Suprapubic skin (tissue), 4 donors: ENCODE measurements around the gene CAMK2D.

Experiments used
- EP300 ChIP-seq: sonication (generic); formaldehyde crosslinking; IDR thresholded peaks from one replicate; pipeline ENCODE4 v1.6.1; 2017; ENCODE audit warnings: antibody characterized with exemption
- POLR2A ChIP-seq, 2 donors: fragments of 450-650 bp; IDR thresholded peaks; one replicate each; pipeline ENCODE4 v1.6.1; 2017; ENCODE audit warnings: antibody characterized with exemption in 2 of 2, mild to moderate bottlenecking in 2 of 2, moderate library complexity in 2 of 2
- POLR2AphosphoS5 ChIP-seq, 3 donors: sonication (generic); formaldehyde crosslinking; IDR thresholded peaks; one replicate each; pipeline ENCODE4 v1.6.1; 2017; ENCODE audit warnings: antibody characterized with exemption in 3 of 3
- TF ChIP-seq, protein P1 (sequence below), 2 donors: fragments of 200-600 bp in 1 of 2; fragments of 450-650 bp in 1 of 2; sonication (generic) in 1 of 2; IDR thresholded peaks; one replicate each; pipeline ENCODE4 v1.5.1; 2016 to 2019; ENCODE audit warnings: antibody characterized with exemption in 2 of 2, mild to moderate bottlenecking in 1 of 2, moderate library complexity in 1 of 2

DNA sequence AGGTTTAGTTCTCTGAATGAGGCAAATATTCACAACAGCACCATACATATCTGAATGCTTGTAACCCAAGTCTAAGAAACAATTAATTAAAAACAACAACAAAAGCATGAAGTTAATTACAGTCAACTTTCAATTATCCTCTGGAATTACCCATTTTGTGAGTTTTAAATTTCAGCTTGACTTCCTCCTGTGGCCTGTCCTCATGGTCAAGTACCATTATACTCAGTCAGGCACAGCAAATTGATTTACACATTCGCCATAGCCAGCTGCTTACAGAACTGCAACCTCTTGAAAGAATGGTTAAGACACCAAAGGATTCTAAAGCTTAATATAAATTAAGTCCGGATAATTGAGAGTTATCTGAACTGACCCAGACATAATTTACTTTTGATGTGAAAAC is 306.5 kb downstream of the CAMK2D start:
- TF ChIP-seq, protein P1, sequence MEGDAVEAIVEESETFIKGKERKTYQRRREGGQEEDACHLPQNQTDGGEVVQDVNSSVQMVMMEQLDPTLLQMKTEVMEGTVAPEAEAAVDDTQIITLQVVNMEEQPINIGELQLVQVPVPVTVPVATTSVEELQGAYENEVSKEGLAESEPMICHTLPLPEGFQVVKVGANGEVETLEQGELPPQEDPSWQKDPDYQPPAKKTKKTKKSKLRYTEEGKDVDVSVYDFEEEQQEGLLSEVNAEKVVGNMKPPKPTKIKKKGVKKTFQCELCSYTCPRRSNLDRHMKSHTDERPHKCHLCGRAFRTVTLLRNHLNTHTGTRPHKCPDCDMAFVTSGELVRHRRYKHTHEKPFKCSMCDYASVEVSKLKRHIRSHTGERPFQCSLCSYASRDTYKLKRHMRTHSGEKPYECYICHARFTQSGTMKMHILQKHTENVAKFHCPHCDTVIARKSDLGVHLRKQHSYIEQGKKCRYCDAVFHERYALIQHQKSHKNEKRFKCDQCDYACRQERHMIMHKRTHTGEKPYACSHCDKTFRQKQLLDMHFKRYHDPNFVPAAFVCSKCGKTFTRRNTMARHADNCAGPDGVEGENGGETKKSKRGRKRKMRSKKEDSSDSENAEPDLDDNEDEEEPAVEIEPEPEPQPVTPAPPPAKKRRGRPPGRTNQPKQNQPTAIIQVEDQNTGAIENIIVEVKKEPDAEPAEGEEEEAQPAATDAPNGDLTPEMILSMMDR (IDR thresholded peaks at IDR 0.05), result no peak
- TF ChIP-seq POLR2A (IDR thresholded peaks at IDR 0.05) (no peak), POLR2AphosphoS5 (IDR thresholded peaks at IDR 0.05) (no peak), EP300 (no peak)
